Mesenteric fat pad (tissue), 1 donor: ENCODE measurements around the gene NFATC2. TPM values are rescaled to one million over a fixed set of nuclear protein-coding genes. Genes with fewer than 3 reads are reported as not detected.

ENCODE experiments used
- DNase-seq: peaks from one replicate; pipeline ENCODE4 v3.0.0-alpha.2; 2020; ENCODE audit warnings: low spot score
- total RNA-seq: library from RNA; stranded (reverse); fragmentation: NEBNext Ultra II Directional; extraction: Animal tissue kit (Norgen Biotek cat#: 25700); gene quantifications from one replicate; pipeline ENCODE4 v1.2.1, GENCODE V29; 2021
- donor health status: DM: yes; HTN: yes; CAD: no.

The NFATC2 gene
- total RNA-seq, 1 donor from 2014 or later: 9.3 TPM

DNA sequence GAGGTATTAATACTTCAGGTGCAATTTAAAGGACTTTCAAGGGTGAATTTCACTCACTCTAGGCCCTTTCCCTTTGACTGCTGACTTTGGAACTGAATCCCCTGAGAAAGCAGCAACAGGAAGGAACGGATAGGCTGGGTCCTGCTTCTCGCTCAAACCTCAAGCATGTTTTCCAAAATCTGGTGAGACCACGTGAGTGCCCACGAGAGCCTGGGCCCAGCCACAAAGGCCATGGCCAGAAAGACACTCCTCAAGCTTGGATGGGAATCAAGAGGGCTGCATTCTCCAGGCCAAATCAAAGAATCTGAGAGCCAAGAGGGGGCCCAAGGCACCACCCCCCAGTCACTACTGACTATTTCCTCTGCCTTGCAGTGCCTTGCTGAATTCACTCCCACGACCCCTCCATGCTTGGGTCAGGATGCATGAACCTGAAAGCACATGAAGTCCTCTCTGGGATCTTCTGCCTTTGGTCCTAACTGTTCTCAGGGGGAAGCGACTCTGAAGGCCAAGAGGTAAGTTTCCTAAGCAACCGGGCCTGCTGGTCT, 146.1 kb downstream of the NFATC2 start:
- no peak for DNase-seq

- DNase-seq: no peak
Measured at GRCh38 chr20:51394706-51395105, 147.8 kb downstream of the NFATC2 start.

DNA sequence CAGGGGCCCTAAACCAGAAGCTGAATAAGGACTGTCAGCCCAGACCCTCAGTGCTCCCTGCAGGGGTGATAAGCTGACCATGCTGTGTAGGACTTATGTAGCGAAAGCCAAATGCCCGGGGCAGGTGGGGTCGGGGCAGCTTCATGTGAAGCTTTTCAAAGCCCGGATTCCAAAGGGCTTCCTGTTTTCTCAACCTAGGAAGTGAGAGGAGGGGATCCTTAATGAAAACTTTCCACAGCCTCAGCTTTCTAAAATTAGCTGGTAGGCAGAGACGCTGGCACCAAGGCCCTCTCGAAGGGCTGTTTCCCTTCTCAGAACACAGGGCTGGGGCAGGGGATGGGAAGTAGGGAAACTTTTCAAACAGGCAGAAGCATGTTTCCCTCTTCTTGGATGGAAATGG, 148.9 kb downstream of the NFATC2 start:
- no peak for DNase-seq

DNA sequence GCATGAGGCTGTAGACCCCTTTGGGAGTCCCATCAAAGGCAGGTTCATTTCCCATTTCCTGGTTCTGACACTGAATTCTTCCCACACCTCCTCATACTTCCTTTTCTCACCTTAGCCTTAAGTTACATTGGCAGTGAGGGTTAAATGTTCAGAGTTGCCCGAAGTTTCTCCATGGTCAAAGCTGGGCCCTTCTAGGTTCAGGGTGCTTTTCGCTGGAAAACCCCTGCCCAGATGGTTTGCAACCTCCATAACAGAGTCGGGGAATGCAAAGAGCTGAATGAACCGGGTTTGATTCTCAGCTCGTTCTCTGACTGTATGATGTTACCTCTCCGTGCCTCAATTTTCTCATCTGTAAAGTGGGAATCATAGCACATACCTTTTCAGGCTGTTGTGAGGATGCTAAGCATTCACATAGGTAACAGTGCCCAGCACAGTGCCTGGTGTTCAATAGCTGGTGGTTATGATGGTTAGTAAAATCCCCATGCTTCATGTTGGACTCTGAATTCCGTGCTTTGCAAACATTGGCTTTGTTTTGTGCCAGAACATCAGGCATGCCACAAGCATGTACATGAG, 149.8 kb downstream of the NFATC2 start:
- DNase-seq: no peak

DNA sequence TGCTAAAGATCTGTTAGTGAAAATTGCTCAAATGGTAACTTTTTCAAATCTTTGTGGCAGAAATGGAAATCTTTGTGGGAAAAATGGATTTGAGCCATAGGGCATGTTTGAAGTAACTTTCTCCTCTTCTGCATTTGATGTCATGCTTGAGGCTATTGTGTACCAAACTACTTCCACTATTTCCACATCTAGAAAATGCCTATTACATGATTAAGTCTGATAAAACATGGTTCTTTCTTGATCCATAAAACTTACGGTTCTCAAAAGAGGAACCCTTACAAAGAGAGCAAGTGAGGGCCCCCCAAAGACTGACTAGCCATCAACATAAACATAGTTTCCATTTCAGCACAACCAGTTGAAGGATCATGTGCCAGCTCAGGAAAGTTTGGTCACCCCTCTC, 150.6 kb downstream of the NFATC2 start:
- DNase-seq: no peak

- DNase-seq: no peak
Measured at GRCh38 chr20:51389543-51390264, 152.8 kb downstream of the NFATC2 start.

GRCh38 chr20:51388756-51389542, 153.6 kb downstream of the NFATC2 start:
- no peak for DNase-seq

GRCh38 chr20:51388227-51388626, 154.3 kb downstream of the NFATC2 start:
- no peak for DNase-seq

GRCh38 chr20:51387125-51387875, 155.2 kb downstream of the NFATC2 start:
- DNase-seq: no peak

- no peak for DNase-seq
Measured at GRCh38 chr20:51386586-51386985, 155.9 kb downstream of the NFATC2 start.

- no peak for DNase-seq
Measured at GRCh38 chr20:51385646-51386530, 156.6 kb downstream of the NFATC2 start.

DNA sequence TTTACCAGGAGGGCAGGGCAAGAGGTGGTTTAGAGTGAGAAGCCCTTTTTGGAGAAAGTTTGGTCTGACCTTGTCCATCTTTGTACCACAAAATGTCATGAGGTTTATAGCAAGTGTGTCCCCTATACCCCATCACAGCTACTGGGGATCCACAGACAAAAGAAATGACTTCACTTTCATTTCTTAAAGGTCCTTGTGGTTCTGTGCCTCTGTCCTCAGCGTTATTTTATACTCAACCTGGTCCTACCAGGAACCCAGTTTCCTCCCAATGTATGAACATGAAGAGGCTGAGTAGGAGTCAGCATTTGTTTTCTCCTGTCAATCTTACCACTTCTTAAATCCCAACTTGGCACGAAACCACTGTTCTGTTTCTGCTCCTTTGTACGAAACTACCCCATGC, 157.6 kb downstream of the NFATC2 start:
- DNase-seq: no peak

DNA sequence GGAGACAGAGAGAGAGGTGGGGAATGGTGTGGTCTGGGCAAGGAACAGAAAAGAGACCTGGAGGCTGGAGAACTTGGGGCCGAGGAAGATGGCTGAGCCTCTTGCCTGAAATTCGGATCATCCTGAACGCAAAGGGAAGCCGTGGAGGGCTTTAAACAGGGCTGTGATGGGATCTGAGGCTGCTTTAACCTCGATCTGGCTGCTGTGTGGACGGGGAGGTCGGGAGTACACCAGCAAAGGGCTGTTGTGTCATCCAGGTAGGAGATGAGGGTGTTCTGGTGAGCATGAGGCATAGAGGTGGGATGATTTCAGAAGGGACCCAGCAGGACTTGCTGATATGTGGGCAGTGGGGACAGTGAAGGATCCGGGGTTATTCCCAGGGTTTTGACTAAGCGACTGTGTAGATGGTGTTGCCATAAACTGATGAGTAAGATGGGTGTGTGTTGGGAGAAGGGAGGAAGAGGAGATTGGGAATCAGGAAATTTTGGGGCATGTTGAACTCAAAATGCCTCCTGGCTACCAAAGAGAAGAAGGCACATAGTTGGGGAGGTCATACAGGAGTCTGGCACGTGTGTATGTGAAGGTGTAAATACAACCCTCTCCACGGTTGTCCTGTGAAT, 158.5 kb downstream of the NFATC2 start:
- no peak for DNase-seq

- DNase-seq: no peak
Measured at GRCh38 chr20:51382986-51383821, 159.3 kb downstream of the NFATC2 start.

GRCh38 chr20:51382111-51382985, 160.2 kb downstream of the NFATC2 start:
- DNase-seq: no peak

DNA sequence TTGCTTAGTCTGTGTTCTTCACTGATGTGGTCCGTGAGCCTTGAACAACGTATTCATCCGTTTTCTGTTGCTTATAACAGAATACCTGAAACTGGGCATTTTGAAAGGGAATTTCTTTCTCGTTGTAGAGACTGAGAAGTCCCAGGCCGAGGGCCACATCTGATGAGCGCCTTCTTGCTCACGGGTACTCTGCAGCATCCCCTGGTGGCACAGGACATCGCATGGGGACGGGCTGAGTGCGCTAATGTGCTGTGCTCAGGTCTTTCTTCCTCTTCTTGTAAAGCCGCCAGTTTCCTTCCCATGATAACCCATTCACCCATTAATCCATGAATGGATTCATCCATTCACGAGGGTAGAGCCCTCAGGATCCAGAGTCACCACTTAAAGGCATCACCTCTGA, 161.0 kb downstream of the NFATC2 start:
- DNase-seq: no peak

DNA sequence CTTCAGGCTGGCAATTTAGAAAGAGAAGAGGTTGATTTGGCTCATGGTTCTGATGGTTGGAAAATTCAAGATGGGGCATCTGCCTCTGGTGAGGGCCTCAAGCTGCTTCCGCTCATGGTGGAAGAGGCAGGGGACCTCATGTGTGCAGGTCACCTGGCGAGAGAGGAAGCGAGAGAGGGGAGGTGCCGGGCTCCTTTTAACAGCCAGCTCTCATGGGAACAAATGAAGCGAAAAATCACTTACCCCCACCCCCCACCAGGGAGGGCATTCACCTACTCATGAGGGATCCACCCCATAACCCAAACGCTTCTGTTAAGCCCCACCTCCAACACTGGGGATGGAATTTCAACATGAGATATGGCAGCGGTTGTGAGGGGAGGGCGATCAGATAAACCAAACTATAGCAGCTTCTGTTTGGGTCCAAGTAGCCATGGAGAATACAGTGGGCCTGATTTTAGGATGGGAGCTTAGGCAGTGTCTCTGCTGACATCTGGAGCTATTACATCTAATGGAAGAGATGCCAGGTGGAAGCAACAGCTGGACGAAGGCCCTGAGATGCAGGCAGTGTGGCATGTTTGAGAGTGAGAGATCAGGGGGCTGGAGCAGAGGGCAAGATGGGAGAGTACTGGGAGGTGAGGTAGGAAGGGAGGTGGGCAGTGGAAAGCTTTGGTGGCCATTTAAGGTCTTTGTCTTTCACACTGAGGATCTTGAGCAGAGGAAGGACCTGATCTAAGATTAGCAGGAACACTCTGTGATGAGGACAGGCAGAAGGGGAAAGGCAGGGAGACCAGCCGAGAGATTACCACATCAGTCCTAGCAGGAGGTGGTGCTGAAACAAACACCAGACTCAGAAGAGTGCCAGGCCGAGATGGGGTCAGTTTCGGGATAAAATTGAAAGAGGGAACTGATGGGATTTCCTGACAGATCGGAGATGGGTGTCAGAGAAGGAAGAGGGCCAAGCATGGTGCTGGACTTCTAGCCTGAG, 161.8 kb downstream of the NFATC2 start:
- DNase-seq: no peak
